ENCODE results near the gene TBC1D12.

DNA sequence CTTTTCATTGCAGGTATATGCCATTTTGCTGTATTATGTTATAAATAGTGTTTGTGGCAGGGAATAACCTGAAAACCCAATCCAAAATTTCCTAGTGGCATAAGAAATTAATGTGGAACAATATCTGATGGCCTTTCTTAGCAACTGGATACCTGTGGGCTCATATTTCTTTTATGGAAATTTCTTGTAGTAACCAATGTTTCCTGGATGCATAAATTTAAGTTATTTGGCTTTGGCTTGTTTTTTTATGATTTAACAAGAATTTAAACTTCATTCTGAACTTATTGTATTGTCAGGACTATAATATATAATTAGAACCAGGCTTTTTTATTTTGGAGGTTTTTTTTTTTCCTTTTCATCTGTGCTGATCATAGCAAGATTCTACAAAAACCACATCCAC, 30.1 kb downstream of the TBC1D12 start:
- TF ChIP-seq CTCF (IDR thresholded peaks at IDR 0.05; ENCODE audit: extremely low read depth in 1 of 2, insufficient read depth in 1 of 2, low read depth in 1 of 2, low read length in 2 of 2): no peak
- TF ChIP-seq POLR2A (IDR thresholded peaks at IDR 0.05; ENCODE audit: low read depth, low read length): no peak
- TF ChIP-seq FOS (IDR thresholded peaks at IDR 0.05; ENCODE audit: borderline replicate concordance, insufficient read depth, low read length): no peak
- TF ChIP-seq POLR2AphosphoS5 (IDR thresholded peaks at IDR 0.05; ENCODE audit: insufficient read depth, low read depth, low read length): no peak
- TF ChIP-seq EZH2 (IDR thresholded peaks at IDR 0.05; ENCODE audit: borderline replicate concordance, low read depth, low read length, severe bottlenecking): no peak

Data from endothelial cell of umbilical vein (primary cell).